A549 (cell line): Measurements from ENCODE around the gene DDX54.

Experiments used
- CTCF ChIP-seq: fragments of >200 bp; sonication (Bioruptor Twin); formaldehyde crosslinking; IDR thresholded peaks from 3 replicates; pipeline ENCODE4 v1.5.1; 2016
- POLR2A ChIP-seq: IDR thresholded peaks from 2 replicates; pipeline ENCODE4 v1.6.1; 2012; ENCODE audit warnings: mild to moderate bottlenecking, low read length
- POLR2AphosphoS2 ChIP-seq: conservative IDR thresholded peaks from 2 replicates; pipeline ENCODE4 v1.6.1; 2012; ENCODE audit warnings: low read length, improper control_type of control experiment, inconsistent platforms
- TF ChIP-seq, protein P1 (sequence below): fragments of 450-650 bp; IDR thresholded peaks from 2 replicates; pipeline ENCODE4 v1.6.1; 2014; ENCODE audit warnings: antibody characterized with exemption

DNA sequence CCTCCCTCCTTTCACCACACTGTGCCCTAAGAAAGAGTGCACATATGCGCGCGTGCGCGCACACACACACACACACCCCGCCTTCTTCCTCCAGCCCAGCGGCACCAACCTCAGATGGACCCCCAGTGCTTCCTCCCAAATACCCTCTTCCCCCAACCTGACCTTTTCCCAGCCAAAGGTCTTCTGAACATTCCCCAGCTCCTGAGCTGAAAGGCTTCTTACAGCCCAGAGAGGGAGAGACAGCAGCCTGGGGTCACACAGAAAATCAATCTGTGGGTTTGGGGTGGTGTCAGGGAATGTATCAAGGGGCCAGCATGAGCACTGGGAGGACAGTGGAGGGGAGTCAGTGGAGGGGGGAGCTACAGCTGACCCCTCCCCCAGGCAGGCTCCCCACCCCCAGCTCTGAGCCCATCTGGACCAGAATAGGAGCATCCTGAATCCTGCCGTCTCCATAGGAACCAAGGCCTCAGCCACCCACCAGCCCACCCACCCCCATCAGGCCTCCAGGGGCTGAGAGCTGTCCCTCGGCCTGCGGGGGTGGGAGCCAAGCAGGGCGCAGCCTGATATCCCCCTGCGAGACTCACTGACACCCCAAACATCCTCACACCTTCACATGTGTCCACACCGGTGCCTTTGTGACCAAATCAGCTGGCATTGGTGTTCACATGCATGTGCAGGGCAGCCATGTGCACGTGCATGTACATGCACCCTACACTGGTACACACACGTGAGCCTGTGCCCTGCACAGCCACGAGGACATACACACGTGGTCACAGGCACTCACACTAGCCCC is 55.4 kb downstream of the DDX54 start:
- TF ChIP-seq, protein P1, sequence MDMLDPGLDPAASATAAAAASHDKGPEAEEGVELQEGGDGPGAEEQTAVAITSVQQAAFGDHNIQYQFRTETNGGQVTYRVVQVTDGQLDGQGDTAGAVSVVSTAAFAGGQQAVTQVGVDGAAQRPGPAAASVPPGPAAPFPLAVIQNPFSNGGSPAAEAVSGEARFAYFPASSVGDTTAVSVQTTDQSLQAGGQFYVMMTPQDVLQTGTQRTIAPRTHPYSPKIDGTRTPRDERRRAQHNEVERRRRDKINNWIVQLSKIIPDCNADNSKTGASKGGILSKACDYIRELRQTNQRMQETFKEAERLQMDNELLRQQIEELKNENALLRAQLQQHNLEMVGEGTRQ: no peak
- TF ChIP-seq POLR2AphosphoS2 (no peak), CTCF (no peak), POLR2A (no peak)
